GM19438 (cell line): ENCODE results near the gene RBMS1.
"Not testable (repeated sequence)": the region's sequence is repeated elsewhere in the genome, so short reads cannot be mapped to it uniquely, and the experiment has no call there.

Experiments
- ATAC-seq: cut with Tn5 transposase; IDR thresholded peaks from one replicate; pipeline ENCODE4 v1.9.1; 2021; ENCODE audit warnings: low read depth; ENCODE audit not compliant: unreplicated experiment

The RBMS1 gene

GRCh38 chr2:160505256-160505655 is 11.6 kb upstream of the RBMS1 start:
- ATAC-seq, result no peak

GRCh38 chr2:160502478-160502877 is 8.9 kb upstream of the RBMS1 start:
- no peak for ATAC-seq

- no peak for ATAC-seq
Measured at GRCh38 chr2:160501370-160501769, 7.8 kb upstream of the RBMS1 start.

- no peak for ATAC-seq
Measured at GRCh38 chr2:160499865-160500264, 6.3 kb upstream of the RBMS1 start.

- no peak for ATAC-seq
Measured at GRCh38 chr2:160498137-160498536, 4.5 kb upstream of the RBMS1 start.

GRCh38 chr2:160494201-160494644 is 616 bp upstream of the RBMS1 start:
- ATAC-seq, result no peak

- no peak for ATAC-seq
Measured at GRCh38 chr2:160492401-160493226, 993 bp downstream of the RBMS1 start.

- no peak for ATAC-seq
Measured at GRCh38 chr2:160491911-160492371, 1.7 kb downstream of the RBMS1 start.

GRCh38 chr2:160490733-160491685 is 2.6 kb downstream of the RBMS1 start:
- no peak for ATAC-seq

GRCh38 chr2:160489111-160489510 is 4.5 kb downstream of the RBMS1 start:
- no peak for ATAC-seq

- not testable (repeated sequence) for ATAC-seq
Measured at GRCh38 chr2:160488289-160488688, 5.3 kb downstream of the RBMS1 start.

GRCh38 chr2:160486341-160486740 is 7.3 kb downstream of the RBMS1 start:
- no peak for ATAC-seq

- no peak for ATAC-seq
Measured at GRCh38 chr2:160484859-160485520, 8.6 kb downstream of the RBMS1 start.

GRCh38 chr2:160482673-160483072 is 10.9 kb downstream of the RBMS1 start:
- ATAC-seq, result no peak

GRCh38 chr2:160479269-160479668 is 14.3 kb downstream of the RBMS1 start:
- no peak for ATAC-seq

- ATAC-seq, result no peak
Measured at GRCh38 chr2:160478660-160479059, 14.9 kb downstream of the RBMS1 start.

GRCh38 chr2:160477032-160477431 is 16.6 kb downstream of the RBMS1 start:
- no peak for ATAC-seq

GRCh38 chr2:160474891-160475787 is 18.5 kb downstream of the RBMS1 start:
- no peak for ATAC-seq

GRCh38 chr2:160474319-160474645 is 19.3 kb downstream of the RBMS1 start:
- no peak for ATAC-seq
